Limb (tissue), 2 donors: ENCODE results near the gene MS4A15.

Source experiments
- DNase-seq, 2 donors: peaks; one replicate each; pipeline ENCODE4 v3.0.0-alpha.2; 2016; ENCODE audit errors: extremely low spot score in 2 of 2

Gene MS4A15

GRCh38 chr11:60777106-60777505 is 20.4 kb downstream of the MS4A15 start:
- DNase-seq: no peak

DNA sequence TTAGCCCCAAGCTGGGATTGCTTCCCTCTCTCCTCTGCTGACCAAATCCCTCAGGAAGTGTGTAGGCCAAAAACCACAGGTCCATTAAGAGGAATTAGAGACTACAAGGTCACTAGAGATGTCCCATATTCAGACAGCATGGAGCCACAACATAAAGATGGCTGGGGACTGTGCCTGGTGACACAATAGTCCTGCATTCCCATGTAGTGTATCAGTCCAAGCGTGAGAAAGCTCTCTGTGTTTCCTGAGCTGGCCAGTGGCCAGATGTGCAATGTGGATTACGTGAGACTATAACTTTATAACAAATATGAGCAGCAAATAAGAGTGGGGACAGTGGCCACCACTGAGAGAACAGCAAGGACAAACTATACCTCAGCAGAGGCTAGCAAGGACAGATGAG is 20.9 kb downstream of the MS4A15 start:
- no peak for DNase-seq

- DNase-seq: no peak
These were observed 23.4 kb downstream of the MS4A15 start for GRCh38 chr11:60780065-60780464.

GRCh38 chr11:60780774-60781173 is 24.1 kb downstream of the MS4A15 start:
- DNase-seq: no peak

GRCh38 chr11:60781286-60781980 is 24.8 kb downstream of the MS4A15 start:
- DNase-seq: no peak

- no peak for DNase-seq
These were observed 25.3 kb downstream of the MS4A15 start for GRCh38 chr11:60781981-60782316.

- no peak for DNase-seq
These were observed 25.9 kb downstream of the MS4A15 start for GRCh38 chr11:60782393-60783140.

GRCh38 chr11:60783141-60783484 is 26.4 kb downstream of the MS4A15 start:
- DNase-seq: no peak

- no peak for DNase-seq
These were observed 27.2 kb downstream of the MS4A15 start for GRCh38 chr11:60783911-60784310.

DNA sequence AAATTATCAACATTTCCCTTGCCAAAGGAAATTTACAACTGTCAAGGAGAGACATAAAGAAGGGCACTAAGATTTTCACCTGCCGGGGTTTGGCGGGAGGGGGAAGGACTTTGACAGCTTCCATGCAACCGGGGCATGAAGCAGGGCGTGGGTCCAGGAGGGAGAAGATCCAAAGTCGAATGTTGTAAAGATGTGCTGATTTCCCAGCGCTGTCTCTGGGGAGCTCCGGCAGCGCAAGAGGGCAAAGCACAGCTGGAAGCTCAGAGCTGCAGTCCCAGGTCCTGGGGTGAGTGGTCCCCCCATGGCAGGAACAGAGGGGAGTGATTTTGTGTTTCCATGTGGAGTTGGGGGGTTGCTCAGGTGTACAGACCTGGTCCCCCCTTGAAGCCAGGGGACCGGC is 28.5 kb downstream of the MS4A15 start, which contains the start of gene MS4A10:
MS4A10 (plus strand) TSS at position 198 of the 400 bp plus-strand sequence. CDS start 5,003 bp downstream, outside the sequence.
- no peak for DNase-seq

GRCh38 chr11:60785806-60786361 is 29.2 kb downstream of the MS4A15 start:
- DNase-seq: no peak

GRCh38 chr11:60786811-60787567 is 30.3 kb downstream of the MS4A15 start:
- DNase-seq: peak; percentile 58 to 64

- no peak for DNase-seq
These were observed 31.9 kb downstream of the MS4A15 start for GRCh38 chr11:60788401-60789125.

DNA sequence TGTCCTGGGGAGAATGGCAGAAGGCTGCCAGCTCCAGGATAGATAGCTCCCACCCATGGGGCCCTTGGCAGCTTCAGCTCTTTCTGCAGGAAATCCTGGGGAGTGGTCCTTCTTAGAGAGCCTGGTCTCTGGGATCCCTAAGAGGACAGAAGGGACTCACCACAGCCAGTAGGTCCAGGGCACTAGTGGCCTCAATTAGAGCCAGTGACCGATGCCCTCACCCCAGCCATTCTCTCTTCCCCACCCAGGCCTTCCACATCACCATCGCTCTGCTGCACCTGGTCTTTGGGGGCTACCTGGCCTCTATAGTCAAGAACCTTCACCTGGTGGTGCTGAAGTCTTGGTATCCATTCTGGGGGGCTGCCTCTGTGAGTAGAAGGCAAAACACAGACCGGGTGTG is 34.1 kb downstream of the MS4A15 start:
- no peak for DNase-seq

- DNase-seq: no peak
These were observed 34.7 kb downstream of the MS4A15 start for GRCh38 chr11:60791153-60791933.

DNA sequence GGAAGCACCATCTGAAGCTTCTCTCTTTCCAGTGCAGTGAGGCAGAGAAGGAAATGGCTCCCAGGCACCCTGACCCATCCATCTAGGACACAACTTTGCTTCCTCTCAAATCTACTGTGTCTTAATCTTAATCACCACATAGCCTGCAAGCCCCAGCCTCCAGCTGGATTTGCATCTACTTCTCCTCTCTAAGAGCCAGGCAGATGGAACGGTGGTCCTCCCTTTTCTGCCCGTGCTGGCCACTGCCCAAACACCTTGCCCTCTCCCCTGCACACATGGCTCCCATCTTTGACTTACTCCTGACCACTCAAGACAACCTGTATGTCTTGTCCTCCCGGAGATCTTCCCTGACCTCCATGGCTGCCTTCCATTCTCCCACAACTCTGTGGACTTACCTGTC is 35.9 kb downstream of the MS4A15 start:
- no peak for DNase-seq

DNA sequence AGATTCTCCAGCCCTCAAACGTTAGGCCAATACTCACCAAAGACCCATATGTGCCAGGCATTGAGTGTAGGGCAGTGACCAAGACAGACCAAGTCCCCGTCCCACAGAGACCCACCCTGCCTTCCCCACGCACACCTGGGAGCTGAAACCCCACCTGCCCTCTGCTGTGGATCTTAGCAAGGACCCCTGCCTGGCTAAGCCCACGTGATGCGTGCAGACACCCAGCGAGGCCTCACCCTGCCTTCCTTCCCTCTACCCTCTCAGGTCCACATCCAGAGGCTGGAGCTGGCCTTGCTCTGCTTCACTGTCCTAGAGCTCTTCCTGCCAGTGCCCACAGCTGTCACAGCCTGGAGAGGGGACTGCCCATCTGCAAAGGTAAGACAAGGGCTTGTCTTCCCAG is 38.6 kb downstream of the MS4A15 start:
- DNase-seq: no peak

- DNase-seq: no peak
These were observed 41.4 kb downstream of the MS4A15 start for GRCh38 chr11:60797846-60798630.

DNA sequence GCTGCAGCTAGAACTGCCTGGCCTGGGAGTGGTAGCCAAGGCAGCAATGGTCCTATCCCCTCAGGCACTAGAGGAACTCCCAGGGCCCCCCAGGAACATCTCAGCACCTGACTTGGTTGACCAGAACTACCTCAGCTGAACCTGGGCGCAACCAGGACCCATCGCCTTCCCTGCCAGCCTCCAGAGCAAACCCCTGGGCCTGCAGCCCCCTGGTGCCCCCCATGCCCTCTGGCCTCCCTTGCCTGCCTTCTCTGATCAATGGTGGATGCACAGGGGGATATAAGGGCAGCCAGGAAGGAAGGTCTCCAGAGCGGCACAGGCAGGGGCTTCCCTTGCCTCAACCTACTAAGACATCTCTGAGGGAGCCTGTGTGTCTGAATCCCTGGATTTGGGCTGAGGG is 42.0 kb downstream of the MS4A15 start:
- DNase-seq: no peak

DNA sequence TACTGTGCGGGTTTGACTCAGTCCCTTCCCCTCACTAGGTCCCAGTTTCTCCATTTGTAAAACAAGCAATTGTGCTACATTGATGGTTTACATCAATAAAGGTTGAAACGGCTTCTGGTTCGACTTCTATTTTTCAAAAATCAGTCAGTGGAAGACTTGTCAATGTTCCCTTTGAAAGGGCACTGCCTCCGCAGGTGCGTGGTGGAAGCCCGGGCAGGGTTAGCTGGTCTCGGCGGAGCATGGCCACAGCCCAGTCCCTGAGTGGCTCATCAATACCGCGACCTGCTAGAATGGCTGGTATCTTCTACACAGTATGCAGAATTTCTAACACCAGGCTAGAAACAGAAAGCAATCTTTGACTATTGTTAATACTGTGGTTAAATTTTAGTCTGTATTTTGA is 44.5 kb downstream of the MS4A15 start:
- no peak for DNase-seq
